ENCODE data around the gene ACTL8. TPM values are rescaled to one million over a fixed set of nuclear protein-coding genes. Genes with fewer than 3 reads are reported as not detected.

The ACTL8 gene
- total RNA-seq, 4 donors from 2014 or later = not detected

DNA sequence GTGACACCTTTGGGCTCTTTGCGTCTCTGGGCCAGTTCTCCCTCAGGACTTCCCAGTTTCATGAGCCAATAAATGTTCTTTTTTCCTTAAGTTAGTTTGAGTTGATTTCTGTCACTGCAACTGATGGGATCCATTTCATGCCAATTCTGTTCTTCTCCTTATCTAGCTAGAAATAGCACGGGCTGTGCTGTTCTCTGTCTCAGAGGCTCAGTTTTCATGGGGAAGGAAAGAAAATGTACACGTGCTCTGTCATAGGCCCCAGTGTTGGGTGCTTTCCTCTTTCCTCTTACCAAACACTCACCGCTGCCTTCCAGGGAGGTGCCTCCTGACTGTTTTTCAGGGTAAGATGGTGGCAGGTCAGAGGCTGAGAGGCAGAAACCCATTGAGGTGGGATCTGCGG is 43.2 kb upstream of the ACTL8 start:
- Histone ChIP-seq H3K9me3 (peaks cover 0 to 21% (median 0%) of the 10 kb centered on the region in 4 donors), H3K36me3 (no peaks in the 10 kb centered on the region), H3K4me3 (no peak overlapping the region), H3K27me3 (peaks cover 0 to 12% of the 10 kb centered on the region in 2 donors), H3K4me1 (no peaks in the 10 kb centered on the region), H3K27ac (no peak overlapping the region)
- TF ChIP-seq POLR2A (IDR thresholded peaks at IDR 0.05) = no peak
- TF ChIP-seq EP300 (IDR thresholded peaks at IDR 0.05) = no peak
- TF ChIP-seq, protein P1, sequence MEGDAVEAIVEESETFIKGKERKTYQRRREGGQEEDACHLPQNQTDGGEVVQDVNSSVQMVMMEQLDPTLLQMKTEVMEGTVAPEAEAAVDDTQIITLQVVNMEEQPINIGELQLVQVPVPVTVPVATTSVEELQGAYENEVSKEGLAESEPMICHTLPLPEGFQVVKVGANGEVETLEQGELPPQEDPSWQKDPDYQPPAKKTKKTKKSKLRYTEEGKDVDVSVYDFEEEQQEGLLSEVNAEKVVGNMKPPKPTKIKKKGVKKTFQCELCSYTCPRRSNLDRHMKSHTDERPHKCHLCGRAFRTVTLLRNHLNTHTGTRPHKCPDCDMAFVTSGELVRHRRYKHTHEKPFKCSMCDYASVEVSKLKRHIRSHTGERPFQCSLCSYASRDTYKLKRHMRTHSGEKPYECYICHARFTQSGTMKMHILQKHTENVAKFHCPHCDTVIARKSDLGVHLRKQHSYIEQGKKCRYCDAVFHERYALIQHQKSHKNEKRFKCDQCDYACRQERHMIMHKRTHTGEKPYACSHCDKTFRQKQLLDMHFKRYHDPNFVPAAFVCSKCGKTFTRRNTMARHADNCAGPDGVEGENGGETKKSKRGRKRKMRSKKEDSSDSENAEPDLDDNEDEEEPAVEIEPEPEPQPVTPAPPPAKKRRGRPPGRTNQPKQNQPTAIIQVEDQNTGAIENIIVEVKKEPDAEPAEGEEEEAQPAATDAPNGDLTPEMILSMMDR (IDR thresholded peaks at IDR 0.05) = no peak
- 84 to 89% methylated on average over 5 of the region's 5 CpGs for WGBS, 2 donors
- DNase-seq (ENCODE audit: low spot score in 2 of 2) = no peak

DNA sequence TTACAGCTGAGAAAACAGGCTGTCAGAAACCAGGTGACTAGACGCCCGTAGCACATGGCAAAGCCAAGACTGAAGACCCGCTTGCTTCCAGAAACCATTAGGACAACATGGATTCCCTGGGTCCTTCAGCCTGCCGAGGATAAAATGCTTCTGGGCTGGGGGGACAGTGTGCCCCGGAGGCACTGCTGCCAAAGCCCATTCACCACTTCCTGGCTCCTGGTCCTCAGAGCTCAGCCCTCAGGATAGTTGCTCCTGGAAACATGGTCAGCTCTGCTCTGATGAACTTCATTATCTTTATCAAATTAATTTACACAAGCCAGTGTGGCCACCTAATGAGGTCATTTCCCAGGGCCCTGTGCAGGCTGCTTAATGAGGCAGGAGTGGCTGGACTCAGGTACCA is 41.1 kb upstream of the ACTL8 start:
- Histone ChIP-seq H3K4me1 (no peaks in the 10 kb centered on the region), H3K4me3 (no peak overlapping the region), H3K9me3 (peaks cover 0 to 21% (median 0%) of the 10 kb centered on the region in 4 donors), H3K27me3 (peaks cover 0 to 25% of the 10 kb centered on the region in 2 donors), H3K36me3 (no peaks in the 10 kb centered on the region), H3K27ac (no peak overlapping the region)
- TF ChIP-seq, protein P1 (IDR thresholded peaks at IDR 0.05) = no peak
- no peak for TF ChIP-seq POLR2A (IDR thresholded peaks at IDR 0.05)
- TF ChIP-seq EP300 (IDR thresholded peaks at IDR 0.05) = no peak
- DNase-seq (ENCODE audit: low spot score in 2 of 2) = no peak
- 48 to 59% methylated on average over 5 of the region's 5 CpGs for WGBS, 2 donors

DNA sequence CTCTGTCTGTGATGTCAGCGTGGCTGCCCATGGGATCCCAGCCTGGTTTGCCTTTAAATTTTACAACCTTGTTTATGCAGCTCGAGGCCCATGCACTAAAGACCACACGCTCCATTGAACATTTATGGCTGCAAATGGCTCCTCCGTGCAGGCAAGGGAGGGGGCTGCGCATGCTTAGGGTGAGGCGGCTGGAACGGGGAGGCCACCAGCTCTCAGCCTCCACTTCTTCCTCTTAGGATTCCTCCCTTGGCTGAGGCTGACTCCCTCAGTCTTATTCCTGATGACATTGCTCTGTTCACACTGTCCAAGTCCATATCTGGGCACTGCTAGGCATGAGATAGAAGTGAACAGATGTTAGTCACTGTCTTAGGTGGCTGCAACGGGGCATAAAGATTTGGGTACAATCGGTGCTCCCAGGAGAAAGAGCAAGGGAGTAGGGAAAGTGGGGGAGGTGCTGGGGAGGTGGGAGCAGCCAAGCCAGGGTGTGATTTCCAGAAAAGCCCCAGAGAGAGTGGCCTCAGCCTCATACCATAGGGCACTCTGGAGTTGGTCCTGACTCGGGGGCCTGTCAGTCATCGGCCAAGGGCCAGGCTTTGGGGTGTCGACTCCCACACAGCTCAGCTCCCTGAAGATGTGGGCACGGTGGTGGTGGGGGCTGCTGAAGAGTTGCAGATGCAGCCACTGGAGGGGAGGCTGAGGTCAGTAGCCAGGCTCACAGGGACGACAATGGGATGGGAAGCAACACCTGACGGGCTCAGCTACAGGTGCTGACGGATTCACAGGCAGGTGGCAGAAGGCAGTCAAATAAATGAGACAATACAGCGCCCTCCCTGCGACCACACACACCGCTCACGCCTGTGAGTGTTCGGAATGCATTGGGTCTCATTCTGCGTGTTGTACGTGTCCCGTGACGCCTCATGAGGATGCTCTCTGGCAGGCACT is 37.3 kb upstream of the ACTL8 start:
- DNase-seq (ENCODE audit: low spot score in 2 of 2) = no peak
- TF ChIP-seq, protein P1 (IDR thresholded peaks at IDR 0.05) = no peak
- TF ChIP-seq POLR2A (IDR thresholded peaks at IDR 0.05) = no peak
- no peak for TF ChIP-seq EP300 (IDR thresholded peaks at IDR 0.05)
- H3K9me3 ChIP-seq = no peaks in the 10 kb centered on the region
- H3K4me3 ChIP-seq = no peak overlapping the region
- 57 to 64% methylated on average over 24 to 25 of the region's 25 CpGs for WGBS, 2 donors
- H3K4me1 ChIP-seq = no peaks in the 10 kb centered on the region
- peaks cover 0 to 30% of the 10 kb centered on the region in 2 donors for H3K27me3 ChIP-seq
- no peaks in the 10 kb centered on the region for H3K36me3 ChIP-seq
- no peak overlapping the region for H3K27ac ChIP-seq

DNA sequence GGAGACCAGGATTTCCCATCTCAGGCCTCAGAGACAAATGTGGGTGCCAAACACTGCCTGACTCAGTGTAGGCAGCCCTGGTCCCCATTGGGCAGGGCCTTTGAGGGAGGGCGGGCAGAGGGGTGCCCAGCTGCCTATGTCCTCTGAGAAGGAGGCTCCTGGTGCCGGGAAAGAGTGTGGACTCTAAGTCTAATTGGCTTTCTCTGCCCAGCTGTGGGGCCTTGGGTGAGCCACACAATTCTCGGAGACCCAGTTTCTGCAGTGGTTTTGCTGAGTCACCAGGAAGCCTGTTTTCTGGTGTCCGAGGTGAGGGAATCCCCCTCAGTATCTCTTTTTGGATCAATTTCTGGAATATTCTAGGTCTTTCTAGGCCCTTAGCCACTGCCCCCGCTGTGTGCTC is 35.3 kb upstream of the ACTL8 start:
- peaks cover 0 to 30% of the 10 kb centered on the region in 2 donors for H3K27me3 ChIP-seq
- WGBS, 2 donors = 72 to 76% methylated on average over 5 of the region's 5 CpGs

More for the DNA sequence above, 35.3 kb upstream of the ACTL8 start:
- TF ChIP-seq POLR2A (IDR thresholded peaks at IDR 0.05) = no peak
- no peak for TF ChIP-seq EP300 (IDR thresholded peaks at IDR 0.05)
- TF ChIP-seq, protein P1 (IDR thresholded peaks at IDR 0.05) = no peak
- DNase-seq (ENCODE audit: low spot score in 2 of 2) = no peak
- Histone ChIP-seq H3K36me3 (no peaks in the 10 kb centered on the region), H3K4me3 (no peak overlapping the region), H3K27ac (no peak overlapping the region), H3K4me1 (no peaks in the 10 kb centered on the region), H3K9me3 (no peaks in the 10 kb centered on the region)

All from tibial nerve (tissue), 4 donors.